K562 (cell line): ENCODE data around the gene ADCY4. TPM values are rescaled to one million over a fixed set of nuclear protein-coding genes. Genes with fewer than 3 reads are reported as not detected.

Experiments used
- EP400 ChIP-seq: fragments of 450-650 bp; IDR thresholded peaks from 2 replicates; pipeline ENCODE4 v1.6.1; 2017; ENCODE audit warnings: antibody characterized with exemption, mild to moderate bottlenecking, moderate library complexity
- FOXJ3 ChIP-seq: sonication (generic); formaldehyde crosslinking; IDR thresholded peaks from 2 replicates; pipeline ENCODE4 v1.4.0; 2020; ENCODE audit warnings: mild to moderate bottlenecking, missing genetic modification reagents
- HNRNPH1 ChIP-seq: fragments of 200-400 bp; formaldehyde crosslinking; optimal IDR thresholded peaks from 2 replicates; pipeline ENCODE3; 2017; ENCODE audit warnings: low read depth, mild to moderate bottlenecking, low read length, moderate library complexity
- ILK ChIP-seq: fragments of 450-650 bp; IDR thresholded peaks from 2 replicates; pipeline ENCODE4 v1.6.1; 2016; ENCODE audit warnings: missing genetic modification characterization, low read depth, mild to moderate bottlenecking, missing compliant biosample characterization, moderate library complexity, borderline replicate concordance
- KAT7 ChIP-seq: sonication (generic); formaldehyde crosslinking; IDR thresholded peaks from 2 replicates; pipeline ENCODE4 v1.8.0; 2022; ENCODE audit warnings: missing genetic modification reagents, mild to moderate bottlenecking, borderline replicate concordance
- MXI1 ChIP-seq: IDR thresholded peaks from 2 replicates; pipeline ENCODE4 v1.6.1; 2011; ENCODE audit warnings: low read depth, mild to moderate bottlenecking, improper control_type of control experiment, low read length
- NONO ChIP-seq, 2 experiments: fragments of 200-400 bp in 1 of 2; fragments of 450-650 bp in 1 of 2; formaldehyde crosslinking in 1 of 2; IDR thresholded peaks; 2 replicates each; pipeline ENCODE4 v1.6.1; 2017; ENCODE audit warnings: low read depth in 2 of 2, mild to moderate bottlenecking in 2 of 2, moderate library complexity in 2 of 2, low read length in 1 of 2
- NUFIP1 ChIP-seq: fragments of 450-650 bp; IDR thresholded peaks from 2 replicates; pipeline ENCODE4 v1.6.1; 2018; ENCODE audit not compliant: partially characterized antibody
- PCBP2 ChIP-seq: fragments of 200-400 bp; formaldehyde crosslinking; IDR thresholded peaks from 2 replicates; pipeline ENCODE4 v1.6.1; 2018; ENCODE audit warnings: low read length, low read depth, mild to moderate bottlenecking, moderate library complexity; ENCODE audit not compliant: poor library complexity, severe bottlenecking
- SRSF7 ChIP-seq: fragments of 200-400 bp; formaldehyde crosslinking; optimal IDR thresholded peaks from 2 replicates; pipeline ENCODE3; 2017; ENCODE audit warnings: mild to moderate bottlenecking, low read depth, low read length
- ZNF121 ChIP-seq: sonication (generic); formaldehyde crosslinking; conservative IDR thresholded peaks from 2 replicates; pipeline ENCODE4 v1.8.0; 2022; ENCODE audit warnings: missing genetic modification reagents
- polyA plus RNA-seq, 8 experiments: library from polyadenylated mRNA; depleted of rRNA in 4 of 8; stranded (reverse) in 5 of 8; unstranded in 3 of 8; fragments of >200 nt; fragmentation: Nextera tagmentation in 2 of 8; fragmentation: Illumina TruSeq in 1 of 8; extraction: Ambion mirVana in 2 of 8; extraction: Trizol in 1 of 8; gene quantifications; 2 replicates each; pipeline versions ENCODE4 v1.2.1 to v1.2.3, GENCODE V29; 2011 to 2014; ENCODE audit warnings: inconsistent platforms in 1 of 8, missing spikeins in 1 of 8
- total RNA-seq, 7 experiments: library from RNA; depleted of rRNA in 6 of 7; stranded (reverse); fragments of >200 nt in 6 of 7; fragmentation: Illumina TruSeq in 2 of 7; extraction: Trizol in 2 of 7; gene quantifications; 2 replicates each; pipeline versions ENCODE4 v1.2.1 to v1.2.3, GENCODE V29; 2011 to 2021; ENCODE audit warnings: low replicate concordance in 1 of 7
- TF ChIP-seq, protein P1 (sequence below): conservative IDR thresholded peaks from 2 replicates; pipeline ENCODE4 v1.6.1; 2011; ENCODE audit warnings: low read depth, mild to moderate bottlenecking, low read length; ENCODE audit not compliant: control insufficient read depth
- TF ChIP-seq, protein P2 (sequence below), 2 experiments: fragments of 450-650 bp in 1 of 2; sonication (generic) in 1 of 2; formaldehyde crosslinking in 1 of 2; IDR thresholded peaks; 2 replicates each; pipeline versions ENCODE4 v1.7.1 to v1.9.0; 2016 to 2022; ENCODE audit warnings: inconsistent platforms in 1 of 2, mild to moderate bottlenecking in 1 of 2, missing genetic modification reagents in 1 of 2

ADCY4 gene
- total and polyA plus RNA-seq, 9 of the 15 experiments (the other 6 are each of a cell fraction or from before 2014, with no cell fraction given) = 0.04 to 0.31 (median 0.15) TPM; not detected in 2

DNA sequence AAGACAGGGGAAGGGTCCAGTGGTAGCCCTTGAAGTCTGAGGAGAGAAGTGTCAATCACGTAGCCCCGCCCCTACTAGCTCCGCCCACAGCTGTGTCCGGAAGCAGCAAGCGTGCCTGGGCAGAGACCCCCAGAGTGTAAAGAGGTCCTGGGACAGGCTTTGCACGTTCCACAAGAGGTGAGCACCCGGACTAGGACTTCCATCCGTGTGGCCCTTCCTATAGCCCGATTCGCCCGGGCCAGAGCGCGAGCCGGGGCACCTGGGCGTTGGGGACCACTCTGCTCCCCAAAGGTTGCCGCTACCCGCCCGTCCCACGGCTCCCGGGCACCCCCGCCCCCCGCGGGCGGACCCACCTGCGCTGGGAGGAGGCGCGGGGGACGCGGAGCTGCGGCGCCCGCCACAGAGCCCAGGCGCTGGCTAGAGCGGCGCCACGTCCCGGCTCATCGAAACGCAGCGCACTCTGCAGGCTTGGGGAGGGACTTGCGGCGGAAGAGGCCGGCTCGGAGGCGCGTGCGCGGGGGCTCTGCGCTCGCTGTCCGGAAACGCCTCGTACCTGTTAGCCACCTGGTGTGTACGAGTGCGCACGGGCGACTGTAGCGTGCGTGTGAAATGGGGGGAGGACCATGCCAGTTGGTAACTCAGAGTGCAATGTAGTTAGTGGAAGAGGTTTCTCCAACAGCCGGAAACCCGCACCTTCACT, 63.6 kb downstream of the ADCY4 start, which contains the start of gene RABGGTA (continued):
- no peak for TF ChIP-seq KAT7 (CRISPR knock-in tag)
- TF ChIP-seq, protein P1, sequence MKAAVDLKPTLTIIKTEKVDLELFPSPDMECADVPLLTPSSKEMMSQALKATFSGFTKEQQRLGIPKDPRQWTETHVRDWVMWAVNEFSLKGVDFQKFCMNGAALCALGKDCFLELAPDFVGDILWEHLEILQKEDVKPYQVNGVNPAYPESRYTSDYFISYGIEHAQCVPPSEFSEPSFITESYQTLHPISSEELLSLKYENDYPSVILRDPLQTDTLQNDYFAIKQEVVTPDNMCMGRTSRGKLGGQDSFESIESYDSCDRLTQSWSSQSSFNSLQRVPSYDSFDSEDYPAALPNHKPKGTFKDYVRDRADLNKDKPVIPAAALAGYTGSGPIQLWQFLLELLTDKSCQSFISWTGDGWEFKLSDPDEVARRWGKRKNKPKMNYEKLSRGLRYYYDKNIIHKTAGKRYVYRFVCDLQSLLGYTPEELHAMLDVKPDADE = peak; percentile 60; the same call in 1 of the 2 replicates
- no peak for TF ChIP-seq NUFIP1
- TF ChIP-seq, protein P2, sequence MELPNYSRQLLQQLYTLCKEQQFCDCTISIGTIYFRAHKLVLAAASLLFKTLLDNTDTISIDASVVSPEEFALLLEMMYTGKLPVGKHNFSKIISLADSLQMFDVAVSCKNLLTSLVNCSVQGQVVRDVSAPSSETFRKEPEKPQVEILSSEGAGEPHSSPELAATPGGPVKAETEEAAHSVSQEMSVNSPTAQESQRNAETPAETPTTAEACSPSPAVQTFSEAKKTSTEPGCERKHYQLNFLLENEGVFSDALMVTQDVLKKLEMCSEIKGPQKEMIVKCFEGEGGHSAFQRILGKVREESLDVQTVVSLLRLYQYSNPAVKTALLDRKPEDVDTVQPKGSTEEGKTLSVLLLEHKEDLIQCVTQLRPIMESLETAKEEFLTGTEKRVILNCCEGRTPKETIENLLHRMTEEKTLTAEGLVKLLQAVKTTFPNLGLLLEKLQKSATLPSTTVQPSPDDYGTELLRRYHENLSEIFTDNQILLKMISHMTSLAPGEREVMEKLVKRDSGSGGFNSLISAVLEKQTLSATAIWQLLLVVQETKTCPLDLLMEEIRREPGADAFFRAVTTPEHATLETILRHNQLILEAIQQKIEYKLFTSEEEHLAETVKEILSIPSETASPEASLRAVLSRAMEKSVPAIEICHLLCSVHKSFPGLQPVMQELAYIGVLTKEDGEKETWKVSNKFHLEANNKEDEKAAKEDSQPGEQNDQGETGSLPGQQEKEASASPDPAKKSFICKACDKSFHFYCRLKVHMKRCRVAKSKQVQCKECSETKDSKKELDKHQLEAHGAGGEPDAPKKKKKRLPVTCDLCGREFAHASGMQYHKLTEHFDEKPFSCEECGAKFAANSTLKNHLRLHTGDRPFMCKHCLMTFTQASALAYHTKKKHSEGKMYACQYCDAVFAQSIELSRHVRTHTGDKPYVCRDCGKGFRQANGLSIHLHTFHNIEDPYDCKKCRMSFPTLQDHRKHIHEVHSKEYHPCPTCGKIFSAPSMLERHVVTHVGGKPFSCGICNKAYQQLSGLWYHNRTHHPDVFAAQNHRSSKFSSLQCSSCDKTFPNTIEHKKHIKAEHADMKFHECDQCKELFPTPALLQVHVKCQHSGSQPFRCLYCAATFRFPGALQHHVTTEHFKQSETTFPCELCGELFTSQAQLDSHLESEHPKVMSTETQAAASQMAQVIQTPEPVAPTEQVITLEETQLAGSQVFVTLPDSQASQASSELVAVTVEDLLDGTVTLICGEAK (IDR thresholded peaks at IDR 0.05) = peak; percentile 55; the same call in 1 of the 2 replicates
- TF ChIP-seq, protein P2 (CRISPR knock-in tag; IDR thresholded peaks at IDR 0.05) = no peak
- TF ChIP-seq PCBP2 = no peak
- TF ChIP-seq SRSF7 = no peak
- TF ChIP-seq ILK (tag) = no peak
- TF ChIP-seq EP400 = peak; percentile 84
- TF ChIP-seq ZNF121 (CRISPR knock-in tag) = no peak
- TF ChIP-seq MXI1 = peak; percentile 46; the same call in 1 of the 2 replicates
- peak in 1 of 2 experiments; percentile 76; a peak in 3 of 4 replicates for TF ChIP-seq NONO (IDR thresholded peaks at IDR 0.05; ENCODE audit: low read depth in 2 of 2, low read length in 1 of 2)
- TF ChIP-seq HNRNPH1 = no peak
- no peak for TF ChIP-seq FOXJ3 (CRISPR knock-in tag)
